Left ventricle myocardium inferior (tissue), 1 donor: Measurements from ENCODE around the gene ACTA2. TPM values are rescaled to one million over a fixed set of nuclear protein-coding genes. Genes with fewer than 3 reads are reported as not detected.
A peak's percentile ranks its signal among the peaks of the same experiment; 100 is the strongest.

Source experiments
- DNase-seq: peaks from one replicate; pipeline ENCODE4 v3.0.0-alpha.2; 2020
- H3K27ac ChIP-seq: fragments of 200-600 bp; replicated peaks from 2 replicates; pipeline ENCODE4 v1.8.0; 2021
- H3K27me3 ChIP-seq: fragments of 200-600 bp; 2 replicates; pipeline ENCODE4 v1.8.0; 2021; ENCODE audit warnings: low read depth
- H3K36me3 ChIP-seq: fragments of 200-600 bp; 2 replicates; pipeline ENCODE4 v1.8.0; 2021
- H3K4me1 ChIP-seq: fragments of 200-600 bp; 2 replicates; pipeline ENCODE4 v1.8.0; 2021
- H3K4me3 ChIP-seq: fragments of 200-600 bp; 2 replicates; pipeline ENCODE4 v1.8.0; 2021; ENCODE audit warnings: mild to moderate bottlenecking, moderate library complexity
- H3K9me3 ChIP-seq: fragments of 200-600 bp; replicated peaks from 2 replicates; pipeline ENCODE4 v1.8.0; 2021
- intact Hi-C: fragments of 100-400 bp; cut with micrococcal nuclease; formaldehyde crosslinking; loops from one replicate; pipeline ENCODE4 v1.11.0; 2022
- total RNA-seq: library from RNA; stranded (reverse); fragmentation: NEBNext Ultra II Directional; extraction: Animal tissue kit (Norgen Biotek cat#: 25700); gene quantifications from one replicate; pipeline ENCODE4 v1.2.1, GENCODE V29; 2021
- TF ChIP-seq, protein P1 (sequence below): fragments of 200-600 bp; IDR thresholded peaks from 2 replicates; pipeline ENCODE4 v1.8.0; 2021; ENCODE audit warnings: antibody characterized with exemption, mild to moderate bottlenecking, borderline replicate concordance
- donor health status: DM: no; HTN: yes; CAD: no; lungs with severe emphysema.

ACTA2 gene
- total RNA-seq, 1 donor from 2014 or later, result 89.4 TPM

DNA sequence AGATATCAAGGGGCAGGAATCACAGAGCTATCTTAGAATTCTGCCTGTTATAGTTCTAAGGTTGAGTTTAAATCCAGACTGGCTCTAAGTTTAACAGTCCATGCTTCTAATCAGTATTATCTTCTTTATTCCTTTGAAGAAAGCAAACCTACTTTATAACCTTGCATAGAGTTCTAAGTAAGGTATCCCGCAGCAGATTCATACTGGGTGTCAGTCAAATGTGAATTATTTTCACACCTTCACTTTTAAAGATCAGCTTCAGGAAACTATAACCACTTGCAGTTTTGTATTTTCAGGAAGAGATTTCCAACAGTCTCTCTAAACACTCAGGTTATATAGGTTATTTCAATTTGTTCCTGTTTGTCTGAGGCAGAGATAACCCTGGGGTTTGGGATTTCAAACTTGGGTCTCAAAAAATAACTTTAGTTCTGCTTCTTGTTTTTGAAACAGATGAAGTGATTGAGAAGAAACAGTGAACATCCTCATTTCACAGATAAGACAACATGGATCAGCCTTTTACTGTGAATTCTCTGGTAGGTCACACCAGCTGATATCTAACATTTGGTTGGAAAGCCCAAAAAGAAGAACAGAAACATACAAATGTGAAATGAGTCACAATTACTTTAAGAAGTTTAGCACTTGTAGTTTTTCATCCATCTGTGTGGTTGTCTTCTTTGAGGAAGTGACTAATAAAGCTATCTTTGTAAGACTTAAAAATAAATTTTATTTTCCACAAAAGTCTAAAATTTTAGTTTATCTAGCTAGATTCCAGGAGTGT lies 51.2 kb downstream of the ACTA2 start:
- no peak for DNase-seq
- Histone ChIP-seq H3K27ac (peak overlapping the region; percentile 6), H3K9me3 (no peaks in the 10 kb centered on the region), H3K4me1 (peaks cover 29% of the 10 kb centered on the region), H3K4me3 (no peak overlapping the region), H3K36me3 (peaks cover 7% of the 10 kb centered on the region), H3K27me3 (no peaks in the 10 kb centered on the region)
- intact Hi-C loops, result no loop called here
- TF ChIP-seq, protein P1, sequence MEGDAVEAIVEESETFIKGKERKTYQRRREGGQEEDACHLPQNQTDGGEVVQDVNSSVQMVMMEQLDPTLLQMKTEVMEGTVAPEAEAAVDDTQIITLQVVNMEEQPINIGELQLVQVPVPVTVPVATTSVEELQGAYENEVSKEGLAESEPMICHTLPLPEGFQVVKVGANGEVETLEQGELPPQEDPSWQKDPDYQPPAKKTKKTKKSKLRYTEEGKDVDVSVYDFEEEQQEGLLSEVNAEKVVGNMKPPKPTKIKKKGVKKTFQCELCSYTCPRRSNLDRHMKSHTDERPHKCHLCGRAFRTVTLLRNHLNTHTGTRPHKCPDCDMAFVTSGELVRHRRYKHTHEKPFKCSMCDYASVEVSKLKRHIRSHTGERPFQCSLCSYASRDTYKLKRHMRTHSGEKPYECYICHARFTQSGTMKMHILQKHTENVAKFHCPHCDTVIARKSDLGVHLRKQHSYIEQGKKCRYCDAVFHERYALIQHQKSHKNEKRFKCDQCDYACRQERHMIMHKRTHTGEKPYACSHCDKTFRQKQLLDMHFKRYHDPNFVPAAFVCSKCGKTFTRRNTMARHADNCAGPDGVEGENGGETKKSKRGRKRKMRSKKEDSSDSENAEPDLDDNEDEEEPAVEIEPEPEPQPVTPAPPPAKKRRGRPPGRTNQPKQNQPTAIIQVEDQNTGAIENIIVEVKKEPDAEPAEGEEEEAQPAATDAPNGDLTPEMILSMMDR, result no peak

DNA sequence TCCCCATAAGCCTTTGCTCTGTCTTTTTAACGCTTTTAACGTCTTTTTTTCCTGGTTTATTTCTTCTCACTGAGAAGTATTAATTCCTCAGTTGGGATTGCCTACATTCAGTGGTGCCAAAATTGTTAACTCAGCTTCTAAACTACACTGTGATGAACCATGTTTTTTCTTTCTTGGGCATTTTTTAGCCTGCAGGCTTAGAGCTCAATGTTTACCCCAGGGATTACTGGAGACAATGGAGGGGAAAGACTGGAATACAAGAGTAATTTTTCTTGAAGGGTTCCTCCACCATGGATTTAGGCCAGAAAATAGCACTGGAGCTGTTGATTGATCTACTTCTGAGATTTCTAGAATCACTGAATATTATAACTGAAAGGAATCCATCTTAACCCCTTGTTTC lies 52.7 kb downstream of the ACTA2 start:
- TF ChIP-seq, protein P1, result no peak
- intact Hi-C loops, result no loop called here
- Histone ChIP-seq H3K9me3 (no peaks in the 10 kb centered on the region), H3K27ac (no peak overlapping the region), H3K27me3 (no peaks in the 10 kb centered on the region), H3K4me1 (peaks cover 33% of the 10 kb centered on the region), H3K36me3 (peaks cover 5% of the 10 kb centered on the region), H3K4me3 (no peak overlapping the region)
- DNase-seq, result no peak

GRCh38 chr10:88898727-88899126 lies 53.8 kb downstream of the ACTA2 start:
- Histone ChIP-seq H3K27me3 (no peaks in the 10 kb centered on the region), H3K36me3 (peaks cover 5% of the 10 kb centered on the region), H3K4me3 (no peak overlapping the region), H3K27ac (no peak overlapping the region), H3K4me1 (peaks cover 33% of the 10 kb centered on the region), H3K9me3 (no peaks in the 10 kb centered on the region)
- intact Hi-C loops, result no loop called here
- TF ChIP-seq, protein P1, result no peak
- no peak for DNase-seq

- Histone ChIP-seq H3K9me3 (no peaks in the 10 kb centered on the region), H3K27ac (peak overlapping the region; percentile 35), H3K36me3 (peaks cover under 1% of the 10 kb centered on the region), H3K4me3 (no peak overlapping the region), H3K4me1 (peaks cover 33% of the 10 kb centered on the region), H3K27me3 (no peaks in the 10 kb centered on the region)
- intact Hi-C loops, result no loop called here
- TF ChIP-seq, protein P1, result no peak
- DNase-seq, result no peak
Measured at GRCh38 chr10:88896994-88897853, 55.3 kb downstream of the ACTA2 start.

- H3K27ac ChIP-seq, result peak overlapping the region; percentile 35
- H3K27me3 ChIP-seq, result no peaks in the 10 kb centered on the region
- H3K9me3 ChIP-seq, result no peaks in the 10 kb centered on the region
- H3K36me3 ChIP-seq, result no peaks in the 10 kb centered on the region
- intact Hi-C loops, result no loop called here
- no peak for DNase-seq
- peaks cover 28% of the 10 kb centered on the region for H3K4me1 ChIP-seq
- TF ChIP-seq, protein P1, result no peak
- no peak overlapping the region for H3K4me3 ChIP-seq
Measured at GRCh38 chr10:88896372-88896993, 56.1 kb downstream of the ACTA2 start.
